SW 1271 (cell line): ENCODE data around the gene ZYG11A.
"Not testable (repeated sequence)": the region's sequence is repeated elsewhere in the genome, so short reads cannot be mapped to it uniquely, and the experiment has no call there.

ENCODE experiments used
- DNase-seq, 2 experiments: peaks; one replicate each; lab custom pipeline; 2025; lab: John Stamatoyannopoulos, UW

Gene ZYG11A

DNA sequence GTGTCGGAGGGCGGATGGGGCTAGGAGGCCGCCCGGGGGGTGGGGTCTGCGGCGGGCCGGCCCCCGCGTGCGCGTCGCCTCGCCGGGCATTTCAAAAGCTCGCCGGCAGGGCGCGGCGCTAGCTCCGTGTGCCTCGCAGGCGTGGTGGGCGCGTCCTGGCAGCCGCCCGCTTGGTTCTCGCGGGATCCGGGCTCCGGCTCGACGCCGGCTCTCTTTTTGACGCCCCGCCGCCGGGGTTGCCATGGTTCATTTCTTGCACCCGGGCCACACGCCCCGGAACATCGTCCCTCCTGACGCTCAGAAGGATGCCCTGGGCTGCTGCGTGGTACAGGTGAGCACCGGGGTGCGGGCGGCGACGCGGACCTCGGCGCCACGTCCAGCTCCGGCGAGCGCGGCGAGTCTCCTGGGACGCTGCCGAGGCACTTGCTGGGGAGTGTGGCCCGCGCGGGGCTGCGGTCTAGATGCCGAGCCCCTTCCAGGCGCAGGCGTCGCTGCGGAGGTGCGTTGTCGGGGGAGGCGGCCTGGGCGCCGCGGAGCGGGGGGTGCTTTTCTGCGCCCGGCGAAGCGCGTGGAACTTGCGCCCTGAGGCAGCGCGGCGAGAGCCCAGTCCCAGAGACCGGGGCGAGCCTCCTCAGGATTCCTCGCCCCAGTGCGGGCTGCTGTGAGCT, at the start of gene ZYG11A:
TSS of gene ZYG11A (plus strand) at position 118 of the 668 bp plus-strand sequence. CDS start at position 242, 124 bp downstream.
- DNase-seq, result peak; percentile 42 to 77

DNA sequence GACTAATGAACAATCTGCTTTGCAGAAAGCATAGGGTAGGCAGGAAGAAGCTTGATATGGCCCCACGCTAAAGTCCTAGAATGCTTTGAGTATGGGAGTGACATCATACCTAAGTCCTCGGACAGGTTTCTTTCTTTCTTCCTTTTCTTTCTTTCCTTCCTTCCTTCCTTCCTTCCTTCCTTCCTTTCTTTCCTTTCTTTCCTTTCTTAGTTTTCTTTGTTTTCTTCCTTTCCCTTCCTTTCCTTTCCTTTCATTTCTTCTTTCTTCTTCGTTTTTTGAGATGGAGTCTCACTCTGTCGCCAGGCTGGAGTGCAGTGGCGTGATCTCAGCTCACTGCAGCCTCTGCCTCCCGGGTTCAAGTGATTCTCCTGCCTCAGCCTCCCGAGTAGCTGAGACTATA, 48.8 kb upstream of the ZYG11A start:
- not testable (repeated sequence) for DNase-seq

DNA sequence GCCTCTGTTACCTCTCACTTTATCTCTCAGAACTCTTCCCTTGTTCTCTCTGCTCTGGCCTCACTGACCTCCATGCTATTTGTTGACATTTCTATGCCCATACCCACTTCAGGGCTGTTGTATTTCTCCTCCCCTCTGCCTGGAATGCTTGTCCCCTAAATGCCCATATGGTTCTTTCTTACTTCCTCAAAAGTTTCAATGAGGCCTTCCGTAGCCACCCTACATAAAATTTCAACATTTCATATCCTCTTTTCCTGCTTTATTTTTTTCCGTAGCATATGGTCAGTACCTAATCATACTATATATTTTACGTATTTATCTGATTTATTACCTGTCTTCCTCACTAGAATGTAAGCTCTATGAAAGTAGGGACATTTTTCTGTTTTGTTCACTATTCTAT, 47.1 kb upstream of the ZYG11A start:
- no peak for DNase-seq

DNA sequence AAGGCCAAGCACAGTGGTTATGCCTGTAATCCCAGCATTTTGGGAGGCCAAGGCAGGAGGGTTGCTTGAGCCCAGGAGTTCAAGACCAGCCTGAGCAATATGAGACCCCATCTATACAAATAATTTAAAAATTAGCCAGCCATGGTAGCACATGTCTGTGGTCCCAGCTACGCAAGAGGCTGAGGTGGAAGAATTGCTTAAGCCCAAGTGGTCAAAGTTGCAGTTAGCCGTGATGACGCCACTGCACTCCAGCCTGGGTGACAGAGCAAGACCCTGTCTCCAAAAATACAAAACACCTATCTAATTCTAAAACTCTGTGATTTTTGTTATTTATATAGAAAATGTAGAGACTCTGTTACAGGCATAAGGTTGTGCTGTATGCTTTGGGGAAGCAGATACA, 44.2 kb upstream of the ZYG11A start:
- DNase-seq, result no peak

DNA sequence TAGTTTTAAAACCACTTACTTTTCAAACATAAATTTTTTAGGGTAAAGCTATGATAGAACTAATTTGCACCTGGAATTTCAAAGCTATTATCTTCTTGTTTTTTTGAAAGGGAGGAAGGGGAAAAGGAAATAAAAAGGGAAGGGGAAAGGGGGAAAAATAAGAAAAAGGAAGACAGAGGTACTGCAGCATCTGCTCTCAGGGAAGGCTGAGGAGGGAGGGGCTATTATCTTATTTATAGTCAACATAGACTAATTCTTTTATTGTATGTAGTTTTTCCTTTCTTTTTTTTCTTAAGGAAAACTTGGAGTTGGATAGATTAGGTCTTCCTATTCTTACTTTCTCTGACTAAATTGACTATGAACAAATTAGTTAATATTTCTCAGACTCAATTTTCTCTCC, 41.5 kb upstream of the ZYG11A start:
- no peak for DNase-seq

DNA sequence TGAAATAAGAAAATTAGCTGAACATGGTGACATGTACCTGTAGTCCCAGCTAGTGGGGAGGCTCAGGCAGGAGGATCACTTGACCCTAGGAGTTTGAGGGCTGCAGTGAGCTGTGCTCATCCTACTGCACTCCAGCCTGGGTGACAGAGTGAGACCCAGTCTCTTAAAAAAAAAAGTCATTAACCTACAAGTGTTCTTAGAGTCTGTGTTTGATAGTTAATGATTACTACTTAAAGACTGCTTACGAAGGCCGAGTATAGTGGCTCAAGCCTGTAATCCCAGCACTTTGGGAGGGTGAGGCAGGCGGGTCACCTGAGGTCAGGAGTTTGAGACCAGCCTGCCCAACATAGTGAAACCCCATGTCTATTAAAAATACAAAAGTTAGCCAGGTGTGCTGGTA, 38.5 kb upstream of the ZYG11A start:
- not testable (repeated sequence) for DNase-seq

DNA sequence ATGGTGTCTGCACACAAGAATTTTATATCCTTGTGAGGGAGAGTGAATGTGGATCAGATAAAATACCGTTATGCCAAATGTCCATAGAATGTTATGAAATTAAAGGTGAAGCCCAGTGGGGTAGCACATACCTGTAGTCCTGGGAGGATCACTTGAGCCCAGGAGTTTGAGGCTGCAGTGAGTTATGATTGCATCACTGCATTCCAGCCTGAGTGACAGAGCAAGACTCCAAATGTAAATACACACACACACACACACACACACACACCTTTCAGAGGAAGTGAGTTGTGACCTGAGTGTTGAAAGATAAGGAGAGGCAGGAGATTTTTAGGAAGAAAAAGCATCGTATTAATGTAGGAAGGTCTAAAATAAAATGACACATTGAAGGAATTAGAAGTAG, 28.1 kb upstream of the ZYG11A start:
- DNase-seq, result no peak

DNA sequence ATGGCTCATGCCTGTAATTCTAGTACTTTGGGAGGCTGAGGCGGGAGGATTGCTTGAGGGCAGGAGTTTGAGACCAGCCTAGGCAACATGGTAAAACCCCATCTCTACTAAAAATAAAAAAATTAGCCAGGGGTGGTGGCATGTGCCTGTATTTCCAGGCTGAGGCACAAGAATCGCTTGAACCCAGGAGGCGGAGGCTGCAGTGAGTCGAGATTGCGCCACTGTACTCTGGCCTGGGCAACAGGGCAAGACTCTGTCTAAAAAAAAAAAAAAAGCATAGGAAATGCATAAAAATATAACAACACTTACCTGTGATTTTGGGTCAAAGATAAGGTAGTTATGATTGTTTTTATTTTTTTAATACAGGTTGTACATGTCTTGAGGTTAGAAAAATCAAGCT, 21.7 kb upstream of the ZYG11A start:
- DNase-seq, result not testable (repeated sequence)

DNA sequence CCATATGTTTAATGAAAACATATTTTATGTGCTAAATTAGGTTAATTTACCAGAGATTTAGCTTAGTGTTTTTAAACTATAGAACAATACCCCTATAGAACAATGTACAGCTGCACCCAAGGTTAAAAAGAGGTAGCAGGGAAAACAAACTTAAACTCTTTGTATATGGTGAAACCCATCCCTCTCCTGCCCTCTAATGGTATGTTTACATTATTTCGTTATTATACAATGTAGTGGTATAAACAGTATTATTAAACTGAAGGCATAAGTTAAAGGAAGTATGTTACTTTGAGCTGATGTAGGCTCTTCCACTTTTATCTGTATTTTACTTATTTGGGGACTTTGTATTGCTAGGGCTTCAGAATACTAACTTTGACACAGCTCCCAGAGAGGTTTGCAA, 16.7 kb upstream of the ZYG11A start:
- peak in 1 of 2 experiments; percentile 30 for DNase-seq

DNA sequence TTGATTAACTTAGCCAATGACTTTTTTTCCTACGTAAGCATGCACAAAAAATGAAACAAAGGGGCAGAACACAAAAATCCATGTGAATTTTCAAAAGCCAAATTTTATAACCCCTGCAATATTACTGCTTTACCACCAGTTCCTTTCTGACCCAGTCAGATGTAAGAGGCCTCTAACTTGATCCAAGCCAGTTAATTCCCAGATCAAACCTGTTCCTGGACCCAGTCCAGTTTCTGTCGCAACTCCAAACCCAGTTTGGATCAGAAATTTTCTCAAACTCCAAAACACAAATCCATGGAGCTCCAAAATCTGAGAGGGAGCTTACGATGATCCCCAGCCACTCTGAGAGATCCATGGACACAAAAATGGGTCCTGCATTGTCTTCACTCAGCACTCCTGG, 7.8 kb upstream of the ZYG11A start:
- no peak for DNase-seq

DNA sequence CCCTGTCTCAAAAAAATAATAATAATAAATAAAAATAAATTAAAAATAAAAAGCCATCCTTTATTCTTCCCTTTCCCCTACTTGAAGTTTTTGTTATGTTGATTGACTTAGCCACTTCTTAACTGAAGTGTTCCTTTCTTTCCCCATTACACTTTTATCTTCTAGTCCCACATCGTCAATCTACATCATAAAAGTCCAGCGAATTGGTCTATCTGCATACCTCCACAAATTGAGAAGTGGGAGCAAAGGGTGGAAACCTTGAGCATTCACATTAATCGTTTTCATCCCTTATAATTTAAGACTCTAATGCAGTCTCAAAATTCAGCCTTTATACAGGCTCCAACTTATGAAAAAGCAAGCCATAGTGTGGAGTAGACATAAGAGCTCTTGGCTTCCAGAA, 6.5 kb upstream of the ZYG11A start:
- DNase-seq, result no peak

DNA sequence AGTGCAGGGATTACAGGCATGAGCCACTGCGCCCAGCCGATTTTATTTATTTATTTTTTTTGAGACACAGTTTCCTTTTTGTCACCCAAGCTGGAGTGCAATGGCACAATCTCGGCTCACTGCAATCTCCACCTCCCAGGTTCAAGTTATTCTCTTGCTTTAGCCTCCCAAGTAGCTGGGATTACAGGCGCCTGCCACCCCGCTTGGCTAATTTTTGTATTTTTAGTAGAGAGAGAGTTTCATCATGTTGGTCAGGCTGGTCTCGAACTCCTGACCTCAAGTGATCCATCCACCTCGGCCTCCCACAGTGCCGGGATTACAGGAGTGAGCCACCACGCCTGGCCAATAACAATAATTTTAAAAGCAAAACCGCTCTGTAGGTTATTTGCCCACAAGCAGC, 3.4 kb upstream of the ZYG11A start:
- DNase-seq, result not testable (repeated sequence)

DNA sequence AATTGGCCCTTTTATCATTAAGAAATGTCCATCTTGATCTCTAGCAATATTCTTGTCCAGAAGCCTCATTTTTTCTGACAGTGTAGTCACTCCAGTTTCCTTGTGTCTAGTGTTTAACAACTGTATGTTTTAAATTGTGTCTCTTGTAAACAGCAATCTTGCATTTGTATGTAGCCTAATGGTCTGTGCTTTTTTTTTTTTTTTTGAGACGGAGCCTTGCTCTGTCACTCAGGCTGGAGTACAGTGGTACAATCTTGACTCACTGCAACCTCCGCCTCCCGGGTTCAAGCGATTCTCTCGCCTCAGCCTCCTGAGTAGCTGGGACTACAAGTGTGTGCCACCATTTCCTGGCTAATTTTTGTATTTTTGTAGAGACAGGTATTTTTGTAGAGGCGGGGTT, 2.6 kb downstream of the ZYG11A start:
- not testable (repeated sequence) for DNase-seq

DNA sequence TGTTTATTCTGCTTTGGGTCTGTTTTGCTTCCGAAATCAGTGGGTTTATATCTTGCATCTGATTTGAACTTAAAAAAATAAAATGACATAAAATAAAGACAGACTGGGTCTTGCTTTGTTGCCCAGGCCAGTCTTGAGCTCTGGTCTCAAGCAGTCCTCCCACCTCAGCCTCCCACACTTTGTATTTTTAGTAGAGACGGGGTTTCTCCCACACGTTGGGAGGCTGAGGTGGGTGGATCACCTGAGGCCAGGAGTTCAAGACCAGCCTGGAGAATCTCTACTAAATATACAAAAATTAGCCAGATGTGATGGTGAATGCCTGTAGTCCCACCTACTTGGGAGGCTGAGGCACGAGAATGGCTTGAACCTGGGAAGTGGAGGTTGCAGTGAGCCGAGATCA, 5.9 kb downstream of the ZYG11A start:
- DNase-seq, result no peak

DNA sequence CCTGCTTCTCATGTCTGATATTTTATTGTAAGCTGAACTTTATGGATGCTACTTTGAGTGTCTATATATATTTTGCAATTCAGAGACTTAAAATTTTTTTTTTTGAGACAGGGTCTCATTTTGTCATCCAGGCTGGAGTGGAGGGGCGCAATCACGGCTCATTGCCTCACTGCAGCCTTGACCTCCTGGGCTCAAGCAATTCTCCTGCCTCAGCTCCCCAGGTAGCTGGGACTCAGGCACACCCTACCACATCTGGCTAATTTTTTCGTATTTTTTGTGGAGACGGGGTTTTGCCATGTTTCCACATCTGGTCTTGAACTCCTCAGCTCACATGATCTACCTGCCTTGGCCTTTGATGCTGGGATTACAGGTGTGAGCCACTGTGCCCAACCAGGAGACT, 8.4 kb downstream of the ZYG11A start:
- DNase-seq, result no peak

DNA sequence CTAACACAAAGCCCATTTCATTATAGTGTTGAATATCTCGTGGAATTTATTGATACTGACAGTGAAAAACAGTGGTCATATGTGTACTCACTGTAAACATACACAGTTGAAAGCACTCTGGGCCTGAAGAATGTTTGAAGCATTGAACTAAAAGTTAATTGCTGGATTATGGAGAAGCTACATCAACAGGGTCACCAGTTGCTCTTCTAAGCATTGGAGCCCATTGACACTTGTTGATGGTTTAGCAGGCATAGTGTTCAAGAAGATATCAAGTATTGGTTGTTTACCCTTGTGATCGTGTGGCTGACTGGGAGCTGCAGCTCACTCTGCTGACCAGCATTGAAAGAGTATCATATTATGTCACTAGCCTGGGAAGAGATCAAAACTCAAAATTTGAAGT, 10.3 kb downstream of the ZYG11A start:
- DNase-seq, result no peak

DNA sequence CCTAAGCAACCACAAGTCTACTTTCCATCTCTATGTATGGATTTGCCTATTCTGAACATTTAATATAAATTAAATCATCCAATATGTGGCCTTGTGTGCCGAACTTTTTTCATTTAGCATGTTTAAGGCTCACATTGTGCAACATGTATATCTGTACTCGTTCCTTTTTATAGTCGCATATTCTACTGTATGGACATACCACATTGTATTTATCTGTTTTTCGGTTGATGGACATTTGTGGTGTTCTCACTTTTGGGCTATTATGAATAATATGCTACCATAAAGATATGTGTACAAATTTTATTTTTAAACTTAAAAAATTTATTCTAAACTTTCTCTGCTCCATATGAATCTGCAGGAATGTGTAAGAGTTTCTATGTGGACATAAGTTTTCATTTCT, 13.0 kb downstream of the ZYG11A start:
- DNase-seq, result no peak

DNA sequence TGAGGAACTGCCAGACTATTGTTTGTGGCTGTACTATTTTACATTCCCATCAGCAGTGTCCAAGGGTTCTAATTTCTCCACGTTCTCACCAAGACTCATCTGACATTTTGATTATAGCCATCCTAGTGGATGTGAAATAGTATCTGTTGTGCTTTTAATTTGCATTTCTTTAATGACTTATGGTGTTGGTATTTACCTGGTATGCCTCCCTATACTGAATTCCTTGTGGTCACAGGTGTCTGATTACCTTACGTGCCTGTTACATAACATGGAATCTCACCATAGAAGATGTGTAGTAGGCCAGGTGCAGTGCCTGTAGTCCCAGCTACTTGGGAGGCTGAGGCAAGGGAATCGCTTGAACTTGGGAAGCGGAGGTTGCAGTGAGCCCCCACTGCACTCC, 13.5 kb downstream of the ZYG11A start:
- DNase-seq, result no peak

DNA sequence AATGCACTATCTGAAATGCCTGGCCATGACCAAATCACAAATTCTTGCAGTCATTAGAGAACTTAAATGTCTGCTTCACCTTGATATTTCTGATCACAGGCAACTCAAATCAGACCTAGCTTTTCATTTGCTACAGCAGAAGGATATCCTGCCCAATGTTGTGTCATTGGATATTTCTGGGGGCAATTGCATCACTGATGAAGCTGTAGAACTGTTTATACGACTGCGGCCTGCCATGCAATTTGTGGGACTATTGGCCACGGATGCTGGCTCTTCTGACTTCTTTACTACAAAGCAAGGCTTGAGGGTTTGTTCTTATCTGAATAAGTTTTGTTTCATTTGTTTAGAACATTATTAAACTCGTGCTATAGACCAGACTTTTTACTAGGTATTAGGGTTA, 14.9 kb downstream of the ZYG11A start:
- DNase-seq, result no peak

DNA sequence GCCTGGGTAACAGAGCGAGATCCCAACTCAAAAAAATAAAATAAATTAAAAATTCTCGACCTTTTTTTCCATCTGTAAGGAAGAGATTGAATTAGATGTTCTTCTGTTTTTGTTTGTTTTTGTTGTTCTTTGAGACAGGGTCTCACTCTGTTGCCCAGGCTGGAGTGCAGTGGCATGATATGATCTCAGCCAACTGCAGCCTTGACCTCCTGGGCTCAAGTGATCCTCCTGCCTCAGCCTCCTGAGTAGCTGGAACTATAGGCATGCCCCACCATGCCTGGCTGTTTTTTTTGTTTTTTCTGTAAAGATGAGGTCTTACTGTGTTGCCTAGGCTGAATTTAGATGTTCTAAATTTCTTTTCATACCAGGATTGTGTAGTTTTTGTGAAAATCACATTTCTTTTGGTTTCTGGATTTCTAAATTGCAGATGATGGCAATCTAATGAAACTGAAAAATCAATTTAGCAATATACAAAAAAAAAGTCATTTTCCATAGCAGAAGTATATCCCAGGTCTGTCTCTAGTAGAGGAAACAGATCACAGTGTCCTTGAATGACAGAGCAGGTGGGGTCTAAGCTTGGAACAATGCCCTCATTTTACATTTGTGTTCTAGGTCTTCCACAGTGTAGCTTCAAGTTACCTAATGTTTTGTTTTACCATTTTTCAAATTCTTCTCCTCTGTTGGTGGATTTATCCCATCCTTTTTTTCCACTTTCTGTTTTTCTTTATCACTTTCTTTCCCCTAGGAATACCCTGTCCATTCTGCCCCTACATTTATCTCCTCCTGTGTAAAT, 20.3 kb downstream of the ZYG11A start:
- DNase-seq, result no peak

DNA sequence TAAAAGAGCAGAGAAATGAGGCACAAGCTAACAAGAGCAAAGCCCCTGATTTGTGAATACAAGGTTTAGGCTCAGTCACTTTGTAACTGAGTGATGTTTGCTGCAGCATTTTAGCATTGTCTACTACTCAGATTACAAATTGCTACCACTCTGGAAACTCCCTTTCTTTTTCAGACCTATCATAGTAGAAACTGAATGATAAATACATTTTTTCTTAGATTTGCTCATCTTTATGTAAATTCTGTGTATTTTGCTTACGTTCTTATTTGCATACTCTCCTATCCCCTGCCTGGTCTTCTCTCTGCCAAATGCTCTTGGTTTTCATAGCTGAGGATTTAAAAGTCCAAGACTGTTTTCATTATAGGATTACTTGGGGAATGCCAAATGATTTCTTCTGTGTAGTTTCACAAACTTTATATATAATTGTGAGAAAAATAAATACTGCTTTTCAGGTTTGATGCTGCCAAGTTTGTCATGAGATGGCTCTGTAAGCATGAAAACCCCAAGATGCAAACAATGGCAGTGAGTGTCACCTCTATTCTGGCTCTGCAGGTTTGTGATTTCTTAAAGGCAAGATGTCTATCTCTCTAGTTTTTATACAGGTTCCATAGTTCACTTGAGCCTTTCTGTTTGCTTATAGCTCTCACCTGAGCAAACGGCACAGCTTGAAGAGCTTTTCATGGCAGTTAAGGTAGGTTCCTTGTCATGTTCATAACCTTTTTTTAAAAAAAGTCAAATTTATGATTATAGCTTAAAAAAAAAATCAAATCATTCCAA, 24.7 kb downstream of the ZYG11A start:
- DNase-seq, result no peak

DNA sequence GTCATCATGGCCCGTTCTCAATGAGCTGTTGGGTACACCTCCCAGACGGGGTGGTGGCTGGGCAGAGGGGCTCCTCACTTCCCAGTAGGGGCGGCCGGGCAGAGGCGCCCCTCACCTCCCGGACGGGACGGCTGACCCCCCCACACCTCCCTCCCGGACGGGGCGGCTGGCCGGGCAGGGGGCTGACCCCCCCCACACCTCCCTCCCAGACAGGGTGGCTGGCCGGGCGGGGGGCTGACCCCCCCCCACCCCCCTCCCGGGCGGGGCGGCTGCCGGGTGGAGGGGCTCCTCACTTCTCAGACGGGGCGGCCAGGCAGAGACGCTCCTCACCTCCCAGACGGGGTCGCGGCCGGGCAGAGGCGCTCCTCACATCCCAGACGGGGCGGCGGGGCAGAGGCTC, 27.2 kb downstream of the ZYG11A start:
- not testable (repeated sequence) for DNase-seq

DNA sequence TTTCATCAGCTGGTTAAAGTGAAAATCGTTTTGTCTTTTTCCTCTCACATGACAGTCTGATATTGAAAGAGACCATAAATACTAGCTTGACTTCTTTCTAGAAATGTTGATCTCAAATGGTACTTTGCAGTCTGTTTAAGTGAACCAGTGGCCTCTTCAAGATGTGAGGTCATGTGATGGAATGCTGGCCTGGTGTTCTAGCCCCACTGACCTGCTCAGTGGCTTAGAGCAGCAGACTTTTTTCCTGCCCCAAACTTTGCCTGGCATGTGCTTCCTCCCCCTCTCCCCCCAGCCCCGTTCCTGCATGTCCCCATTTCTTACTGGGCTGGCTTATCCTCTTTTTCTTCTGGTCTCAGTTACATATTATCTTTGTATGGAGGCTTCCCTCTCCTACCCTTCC, 34.3 kb downstream of the ZYG11A start:
- DNase-seq, result no peak
